ENCODE results near the gene CPSF6.
"Not testable (repeated sequence)": the region's sequence is repeated elsewhere in the genome, so short reads cannot be mapped to it uniquely, and the experiment has no call there.

CPSF6 gene

GRCh38 chr12:69317233-69317632 lies 77.9 kb downstream of the CPSF6 start:
- not testable (repeated sequence) for FAIRE-seq; DNase-seq (ENCODE audit: low spot score)

GRCh38 chr12:69318225-69318624 lies 78.9 kb downstream of the CPSF6 start:
- no peak for FAIRE-seq
- DNase-seq (ENCODE audit: low spot score), result no peak

- FAIRE-seq, result no peak
- no peak for DNase-seq (ENCODE audit: low spot score)
These were observed 82.0 kb downstream of the CPSF6 start for GRCh38 chr12:69321351-69321750.
